ENCODE measurements around the gene TRIM29.

TRIM29 gene

DNA sequence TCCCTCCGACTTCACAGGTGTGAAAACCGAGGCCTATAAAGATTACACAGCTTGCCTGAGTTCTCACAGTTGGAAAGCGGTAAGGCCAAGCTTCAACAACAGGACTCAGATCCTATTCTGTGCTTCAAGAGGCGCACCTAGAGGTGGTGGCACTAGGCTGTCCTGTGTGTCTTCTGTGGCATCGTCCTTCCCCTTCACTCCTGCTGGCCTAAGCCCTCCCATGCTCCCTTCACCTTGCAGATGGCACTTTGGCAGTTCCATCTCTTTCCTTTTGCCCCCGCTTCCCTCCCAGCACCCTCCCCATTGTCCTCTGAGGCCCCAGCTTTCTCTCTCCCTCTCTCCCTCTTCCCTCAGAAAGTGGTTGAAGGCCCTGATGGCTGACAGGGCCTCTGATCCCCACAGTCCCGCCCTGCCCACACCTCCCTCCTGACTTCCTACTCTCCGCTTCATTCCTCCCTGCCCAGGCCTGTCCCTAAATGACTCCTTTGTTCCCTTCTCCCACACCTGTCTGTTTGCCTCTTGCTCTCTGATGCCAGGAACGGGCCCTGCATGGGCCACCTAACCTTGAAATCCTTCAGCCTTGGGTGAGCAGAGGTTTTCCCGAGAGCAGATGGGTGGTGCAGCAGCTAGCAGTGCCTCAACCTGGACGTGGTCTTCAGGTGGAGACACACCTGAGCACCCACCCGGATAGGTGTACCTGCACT, 5.8 kb downstream of the TRIM29 start:
- TF ChIP-seq, protein P1, sequence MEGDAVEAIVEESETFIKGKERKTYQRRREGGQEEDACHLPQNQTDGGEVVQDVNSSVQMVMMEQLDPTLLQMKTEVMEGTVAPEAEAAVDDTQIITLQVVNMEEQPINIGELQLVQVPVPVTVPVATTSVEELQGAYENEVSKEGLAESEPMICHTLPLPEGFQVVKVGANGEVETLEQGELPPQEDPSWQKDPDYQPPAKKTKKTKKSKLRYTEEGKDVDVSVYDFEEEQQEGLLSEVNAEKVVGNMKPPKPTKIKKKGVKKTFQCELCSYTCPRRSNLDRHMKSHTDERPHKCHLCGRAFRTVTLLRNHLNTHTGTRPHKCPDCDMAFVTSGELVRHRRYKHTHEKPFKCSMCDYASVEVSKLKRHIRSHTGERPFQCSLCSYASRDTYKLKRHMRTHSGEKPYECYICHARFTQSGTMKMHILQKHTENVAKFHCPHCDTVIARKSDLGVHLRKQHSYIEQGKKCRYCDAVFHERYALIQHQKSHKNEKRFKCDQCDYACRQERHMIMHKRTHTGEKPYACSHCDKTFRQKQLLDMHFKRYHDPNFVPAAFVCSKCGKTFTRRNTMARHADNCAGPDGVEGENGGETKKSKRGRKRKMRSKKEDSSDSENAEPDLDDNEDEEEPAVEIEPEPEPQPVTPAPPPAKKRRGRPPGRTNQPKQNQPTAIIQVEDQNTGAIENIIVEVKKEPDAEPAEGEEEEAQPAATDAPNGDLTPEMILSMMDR (IDR thresholded peaks at IDR 0.05; ENCODE audit: low read depth, low read length, poor library complexity, severe bottlenecking): no peak
- no peak for TF ChIP-seq EZH2phosphoT487 (IDR thresholded peaks at IDR 0.05; ENCODE audit: borderline replicate concordance, low read length)
- Histone ChIP-seq H3K9me3 (ENCODE audit: control insufficient read depth, insufficient read depth, low read length) (no peaks in the 10 kb centered on the region), H4K20me1 (ENCODE audit: control insufficient read depth, insufficient read depth, low read depth, low read length) (no peaks in the 10 kb centered on the region), H3K27me3 (ENCODE audit: control insufficient read depth, low read length) (peaks cover 17% of the 10 kb centered on the region), H3K4me1 (ENCODE audit: control insufficient read depth, low read length) (no peaks in the 10 kb centered on the region), H3K79me2 (ENCODE audit: control insufficient read depth, low read length) (no peaks in the 10 kb centered on the region), H3K27ac (ENCODE audit: low read depth, low read length) (no peak overlapping the region), H3K4me3 (ENCODE audit: low read length) (no peak overlapping the region), H3F3A (ENCODE audit: control insufficient read depth, insufficient read depth) (no peaks in the 10 kb centered on the region), H3K9me2 (replicated peaks; ENCODE audit: control insufficient read depth, low read length) (no peaks in the 10 kb centered on the region), H3K4me2 (ENCODE audit: low read length) (no peak overlapping the region), H3K36me3 (ENCODE audit: control insufficient read depth, low read length) (no peaks in the 10 kb centered on the region)

DNA sequence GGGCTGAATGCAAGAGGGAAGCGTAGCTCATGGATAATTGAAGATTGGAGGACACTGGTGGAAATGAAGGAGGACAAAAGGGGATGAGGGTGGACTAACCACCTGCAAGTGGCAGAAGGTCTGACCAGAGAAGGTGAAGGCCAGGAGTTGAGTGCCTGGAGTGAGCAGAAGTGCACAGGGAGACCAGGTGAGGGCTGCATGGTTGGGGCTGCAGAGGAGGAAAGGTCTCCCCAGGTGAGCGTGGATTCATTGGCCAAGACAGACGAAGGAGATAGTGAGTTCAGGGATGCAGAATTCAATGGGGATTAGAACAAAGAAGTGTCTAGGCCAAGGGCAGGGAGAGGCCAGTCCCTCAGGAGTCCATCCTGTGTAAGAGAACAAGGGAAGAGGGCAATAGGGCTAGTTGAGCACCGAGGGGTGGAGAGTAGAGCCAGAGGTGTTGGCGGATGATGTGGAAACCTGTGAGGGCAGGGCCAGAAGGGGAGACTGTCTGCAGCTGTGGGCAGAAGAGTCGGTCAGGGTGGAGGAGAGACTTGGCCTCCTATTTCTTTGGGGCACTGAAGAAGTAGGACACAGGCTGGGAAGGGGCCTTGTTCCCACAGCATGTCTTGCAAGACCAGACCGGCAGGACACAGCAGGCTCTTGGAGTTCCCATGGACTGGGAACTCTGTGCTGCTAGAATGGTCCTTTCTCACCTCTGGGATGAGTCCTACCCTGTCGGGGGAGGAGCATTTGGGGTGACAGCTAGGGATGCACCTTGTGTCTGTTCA, 6.7 kb downstream of the TRIM29 start:
- H3K4me1 ChIP-seq (ENCODE audit: control insufficient read depth, low read length): no peaks in the 10 kb centered on the region
- H3K9me3 ChIP-seq (ENCODE audit: control insufficient read depth, insufficient read depth, low read length): no peaks in the 10 kb centered on the region
- no peaks in the 10 kb centered on the region for H3K79me2 ChIP-seq (ENCODE audit: control insufficient read depth, low read length)
- no peak overlapping the region for H3K4me2 ChIP-seq (ENCODE audit: low read length)
- no peaks in the 10 kb centered on the region for H3F3A ChIP-seq (ENCODE audit: control insufficient read depth, insufficient read depth)
- TF ChIP-seq EZH2phosphoT487 (IDR thresholded peaks at IDR 0.05; ENCODE audit: borderline replicate concordance, low read length): no peak
- TF ChIP-seq, protein P1 (IDR thresholded peaks at IDR 0.05; ENCODE audit: low read depth, low read length, poor library complexity, severe bottlenecking): no peak
- no peaks in the 10 kb centered on the region for H4K20me1 ChIP-seq (ENCODE audit: control insufficient read depth, insufficient read depth, low read depth, low read length)
- H3K4me3 ChIP-seq (ENCODE audit: low read length): no peak overlapping the region
- H3K27me3 ChIP-seq (ENCODE audit: control insufficient read depth, low read length): peaks cover 17% of the 10 kb centered on the region
- H3K27ac ChIP-seq (ENCODE audit: low read depth, low read length): no peak overlapping the region
- H3K36me3 ChIP-seq (ENCODE audit: control insufficient read depth, low read length): no peaks in the 10 kb centered on the region
- H3K9me2 ChIP-seq (replicated peaks; ENCODE audit: control insufficient read depth, low read length): no peaks in the 10 kb centered on the region

DNA sequence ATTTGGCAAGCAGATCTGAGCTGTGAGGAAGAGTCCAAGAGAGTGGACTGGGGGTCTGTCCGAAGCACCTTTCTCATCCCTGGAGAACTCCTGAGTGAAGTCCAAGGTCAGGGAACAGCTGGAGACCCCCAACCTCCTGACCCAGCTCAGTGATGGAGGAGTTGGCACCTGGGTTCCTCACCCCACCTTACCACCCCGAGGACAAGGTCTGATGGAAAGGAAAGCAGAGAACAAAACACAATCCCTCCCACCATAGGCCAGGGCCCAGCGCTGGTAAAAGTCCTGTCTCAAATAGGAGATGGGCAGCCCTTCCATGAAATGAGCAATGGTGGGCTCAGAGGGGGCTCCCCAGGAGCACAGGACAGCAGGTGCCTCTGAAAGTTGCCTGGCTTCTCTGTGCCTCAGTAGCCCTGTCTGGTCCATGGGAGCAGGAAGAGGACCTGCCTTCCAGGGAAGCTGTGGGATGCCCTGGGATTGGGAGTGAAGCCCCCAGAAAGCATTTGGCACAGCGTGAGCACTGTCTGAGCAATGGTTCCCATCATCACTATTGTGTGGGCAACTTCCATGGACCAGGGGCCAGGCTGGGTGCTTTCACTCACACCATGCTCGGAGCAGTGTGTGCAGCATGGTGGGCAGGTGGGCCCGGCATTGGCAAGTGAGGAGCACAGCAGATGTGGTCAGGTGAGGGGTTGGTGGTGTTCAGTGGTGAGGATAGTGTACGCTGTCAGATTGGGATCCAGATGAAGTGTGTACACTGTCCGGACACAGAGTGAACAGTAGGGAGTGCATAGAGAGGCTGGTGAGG, 7.5 kb downstream of the TRIM29 start:
- H3K4me2 ChIP-seq (ENCODE audit: low read length): no peak overlapping the region
- no peaks in the 10 kb centered on the region for H3K4me1 ChIP-seq (ENCODE audit: control insufficient read depth, low read length)
- peaks cover 16% of the 10 kb centered on the region for H3K27me3 ChIP-seq (ENCODE audit: control insufficient read depth, low read length)
- no peaks in the 10 kb centered on the region for H3K9me2 ChIP-seq (replicated peaks; ENCODE audit: control insufficient read depth, low read length)
- no peaks in the 10 kb centered on the region for H3K9me3 ChIP-seq (ENCODE audit: control insufficient read depth, insufficient read depth, low read length)
- H4K20me1 ChIP-seq (ENCODE audit: control insufficient read depth, insufficient read depth, low read depth, low read length): no peaks in the 10 kb centered on the region
- no peak overlapping the region for H3K4me3 ChIP-seq (ENCODE audit: low read length)
- TF ChIP-seq EZH2phosphoT487 (IDR thresholded peaks at IDR 0.05; ENCODE audit: borderline replicate concordance, low read length): no peak
- TF ChIP-seq, protein P1 (IDR thresholded peaks at IDR 0.05; ENCODE audit: low read depth, low read length, poor library complexity, severe bottlenecking): no peak
- no peaks in the 10 kb centered on the region for H3F3A ChIP-seq (ENCODE audit: control insufficient read depth, insufficient read depth)
- no peaks in the 10 kb centered on the region for H3K36me3 ChIP-seq (ENCODE audit: control insufficient read depth, low read length)
- no peaks in the 10 kb centered on the region for H3K79me2 ChIP-seq (ENCODE audit: control insufficient read depth, low read length)
- no peak overlapping the region for H3K27ac ChIP-seq (ENCODE audit: low read depth, low read length)

Measured in DOHH2 (cell line).